ENCODE results near the gene FHIT. TPM values are rescaled to one million over a fixed set of nuclear protein-coding genes. Genes with fewer than 3 reads are reported as not detected.

FHIT gene
- total RNA-seq, 1 donor from 2014 or later: 11.7 TPM

- no peak for TF ChIP-seq CTCF (conservative IDR thresholded peaks at IDR 0.05)
- peaks cover 4% of the 10 kb centered on the region for H3K27me3 Mint-ChIP-seq
- no peak for DNase-seq (ENCODE audit: extremely low spot score, unreplicated experiment)
- no peak overlapping the region for H3K27ac Mint-ChIP-seq
- H3K4me1 Mint-ChIP-seq (ENCODE audit: unreplicated experiment): peaks cover 7% of the 10 kb centered on the region
- peaks cover 10% of the 10 kb centered on the region for H3K9me3 Mint-ChIP-seq
- no peak overlapping the region for H3K4me3 Mint-ChIP-seq
- no peaks in the 10 kb centered on the region for H3K36me3 Mint-ChIP-seq
Observed at GRCh38 chr3:59795756-59796155, 1455.5 kb downstream of the FHIT start.

- no peaks in the 10 kb centered on the region for H3K36me3 Mint-ChIP-seq
- H3K4me1 Mint-ChIP-seq (ENCODE audit: unreplicated experiment): peaks cover 9% of the 10 kb centered on the region
- H3K9me3 Mint-ChIP-seq: peaks cover 10% of the 10 kb centered on the region
- no peak overlapping the region for H3K27ac Mint-ChIP-seq
- H3K4me3 Mint-ChIP-seq: no peak overlapping the region
- H3K27me3 Mint-ChIP-seq: peaks cover 4% of the 10 kb centered on the region
- no peak for DNase-seq (ENCODE audit: extremely low spot score, unreplicated experiment)
- no peak for TF ChIP-seq CTCF (conservative IDR thresholded peaks at IDR 0.05)
Observed at GRCh38 chr3:59793976-59794375, 1457.3 kb downstream of the FHIT start.

GRCh38 chr3:59791774-59792308 lies 1459.4 kb downstream of the FHIT start:
- Mint-ChIP-seq H3K9me3 (peaks cover 5% of the 10 kb centered on the region), H3K27me3 (peaks cover 4% of the 10 kb centered on the region), H3K27ac (no peak overlapping the region), H3K36me3 (no peaks in the 10 kb centered on the region), H3K4me3 (no peak overlapping the region), H3K4me1 (ENCODE audit: unreplicated experiment) (peaks cover 9% of the 10 kb centered on the region)
- TF ChIP-seq CTCF (conservative IDR thresholded peaks at IDR 0.05): no peak
- DNase-seq (ENCODE audit: extremely low spot score, unreplicated experiment): no peak

- Mint-ChIP-seq H3K36me3 (no peaks in the 10 kb centered on the region), H3K27ac (no peak overlapping the region), H3K27me3 (no peaks in the 10 kb centered on the region), H3K4me3 (no peak overlapping the region), H3K9me3 (no peaks in the 10 kb centered on the region), H3K4me1 (ENCODE audit: unreplicated experiment) (peaks cover 9% of the 10 kb centered on the region)
- DNase-seq (ENCODE audit: extremely low spot score, unreplicated experiment): no peak
- no peak for TF ChIP-seq CTCF (conservative IDR thresholded peaks at IDR 0.05)
Observed at GRCh38 chr3:59790241-59790640, 1461.0 kb downstream of the FHIT start.

GRCh38 chr3:59788801-59789200 lies 1462.5 kb downstream of the FHIT start:
- Mint-ChIP-seq H3K27me3 (peaks cover 2% of the 10 kb centered on the region), H3K4me1 (ENCODE audit: unreplicated experiment) (peaks cover 9% of the 10 kb centered on the region), H3K4me3 (no peak overlapping the region), H3K9me3 (peaks cover 4% of the 10 kb centered on the region), H3K27ac (no peak overlapping the region), H3K36me3 (no peaks in the 10 kb centered on the region)
- no peak for TF ChIP-seq CTCF (conservative IDR thresholded peaks at IDR 0.05)
- no peak for DNase-seq (ENCODE audit: extremely low spot score, unreplicated experiment)

- Mint-ChIP-seq H3K4me3 (no peak overlapping the region), H3K36me3 (no peaks in the 10 kb centered on the region), H3K27me3 (peaks cover 2% of the 10 kb centered on the region), H3K9me3 (peaks cover 4% of the 10 kb centered on the region), H3K4me1 (ENCODE audit: unreplicated experiment) (peaks cover 9% of the 10 kb centered on the region), H3K27ac (no peak overlapping the region)
- TF ChIP-seq CTCF (conservative IDR thresholded peaks at IDR 0.05): no peak
- DNase-seq (ENCODE audit: extremely low spot score, unreplicated experiment): no peak
Observed at GRCh38 chr3:59788133-59788532, 1463.1 kb downstream of the FHIT start.
